RPMI7951 (cell line): ENCODE results near the gene CLEC17A. TPM values are rescaled to one million over a fixed set of nuclear protein-coding genes. Genes with fewer than 3 reads are reported as not detected.
"Not testable (repeated sequence)": the region's sequence is repeated elsewhere in the genome, so short reads cannot be mapped to it uniquely, and the experiment has no call there.

ENCODE experiments used
- DNase-seq: peaks from one replicate; pipeline ENCODE4 v3.0.0-alpha.2; 2012; ENCODE audit warnings: low read depth
- total RNA-seq: library from RNA; depleted of rRNA; stranded (reverse); fragments of >200 nt; shearing (Covaris generic); gene quantifications from 2 replicates; pipeline ENCODE4 v1.2.3, GENCODE V29; 2014; rRNA removed

Gene CLEC17A, protein sequence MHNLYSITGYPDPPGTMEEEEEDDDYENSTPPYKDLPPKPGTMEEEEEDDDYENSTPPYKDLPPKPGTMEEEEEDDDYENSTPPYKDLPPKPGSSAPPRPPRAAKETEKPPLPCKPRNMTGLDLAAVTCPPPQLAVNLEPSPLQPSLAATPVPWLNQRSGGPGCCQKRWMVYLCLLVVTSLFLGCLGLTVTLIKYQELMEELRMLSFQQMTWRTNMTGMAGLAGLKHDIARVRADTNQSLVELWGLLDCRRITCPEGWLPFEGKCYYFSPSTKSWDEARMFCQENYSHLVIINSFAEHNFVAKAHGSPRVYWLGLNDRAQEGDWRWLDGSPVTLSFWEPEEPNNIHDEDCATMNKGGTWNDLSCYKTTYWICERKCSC
- not detected in 2 replicates for total RNA-seq

DNA sequence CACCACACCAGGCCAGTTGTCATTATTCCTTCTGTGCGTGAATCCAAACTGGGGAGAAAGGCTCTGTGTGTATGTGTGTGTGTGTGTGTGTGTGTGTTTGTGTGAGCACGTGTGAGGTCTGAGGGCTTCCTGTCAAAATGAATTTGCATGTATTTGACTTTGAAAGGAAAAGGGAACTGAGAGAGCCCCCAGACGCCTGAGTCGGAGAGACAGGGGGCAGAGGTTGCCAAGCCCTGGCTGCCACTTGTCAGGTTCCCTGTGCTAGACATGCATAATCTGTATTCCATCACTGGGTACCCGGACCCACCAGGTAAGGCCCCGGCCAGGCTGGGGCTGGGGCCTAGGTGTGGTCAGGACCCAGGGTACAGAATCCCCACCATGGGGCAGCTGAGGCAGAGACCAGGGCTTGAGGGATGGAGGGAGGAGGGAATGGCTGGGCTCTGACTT, at the start of gene CLEC17A:
Gene CLEC17A, plus strand, starts transcription at position 191 of the 447 bp plus-strand sequence. Its CDS starts 77 bp downstream, at position 268.
- DNase-seq = no peak

DNA sequence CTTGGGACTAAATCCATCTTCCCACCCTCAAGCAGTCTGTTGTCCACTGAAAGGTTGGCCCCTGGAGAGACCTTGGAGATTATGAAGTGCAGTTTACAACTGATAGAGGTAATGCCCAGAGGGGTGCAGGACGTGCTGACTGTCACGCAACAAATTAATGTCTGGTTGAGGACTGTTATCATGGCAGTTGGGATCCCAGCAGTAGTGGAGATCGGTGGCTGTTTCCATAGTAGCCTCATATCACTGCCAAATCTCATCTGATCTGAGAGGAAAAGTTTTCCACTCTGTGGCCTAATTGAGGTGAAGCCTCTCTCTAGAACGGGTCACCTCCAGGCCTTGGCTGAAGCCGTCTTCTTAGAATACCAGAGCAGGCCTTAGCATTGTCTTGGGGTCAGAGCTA, 49.4 kb upstream of the CLEC17A start:
- DNase-seq = no peak

DNA sequence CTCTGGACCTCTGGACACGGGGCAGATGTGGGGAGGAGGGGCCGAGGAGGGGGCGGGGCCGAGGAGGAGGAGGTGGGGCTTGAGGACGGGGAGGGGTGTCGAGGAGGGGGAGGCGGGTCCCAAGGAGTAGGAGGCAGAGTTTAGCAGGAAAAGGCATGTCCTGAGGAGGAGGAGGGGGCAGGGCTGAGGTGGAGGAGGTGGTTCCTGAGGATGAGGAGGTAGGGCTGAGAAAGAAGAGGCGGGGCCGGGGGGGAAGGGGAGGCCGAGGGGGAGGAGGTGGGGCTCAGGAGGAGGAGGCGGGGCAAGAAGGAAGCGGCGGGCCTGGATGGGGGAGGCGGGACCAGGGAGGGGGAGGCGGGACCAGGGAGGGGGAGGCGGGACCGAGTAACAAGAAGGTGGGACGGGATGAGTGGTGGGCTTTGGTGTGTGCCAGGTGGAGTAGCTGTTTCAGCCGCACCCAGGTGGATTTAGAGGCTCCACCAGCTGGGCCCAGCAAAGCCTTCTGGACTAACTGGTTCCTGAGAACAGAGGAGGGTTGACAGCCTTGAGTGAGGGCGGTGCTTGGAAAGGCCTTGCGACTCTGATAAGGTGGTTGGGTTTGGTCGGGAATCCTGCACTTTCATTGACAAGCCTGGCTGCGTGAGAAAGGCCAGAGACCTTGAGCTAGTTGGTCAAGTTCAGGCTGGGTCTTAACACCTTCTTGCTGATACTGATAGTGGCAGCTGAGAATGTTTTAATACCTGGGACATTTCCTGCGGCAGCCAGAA, 45.8 kb upstream of the CLEC17A start:
- no peak for DNase-seq

DNA sequence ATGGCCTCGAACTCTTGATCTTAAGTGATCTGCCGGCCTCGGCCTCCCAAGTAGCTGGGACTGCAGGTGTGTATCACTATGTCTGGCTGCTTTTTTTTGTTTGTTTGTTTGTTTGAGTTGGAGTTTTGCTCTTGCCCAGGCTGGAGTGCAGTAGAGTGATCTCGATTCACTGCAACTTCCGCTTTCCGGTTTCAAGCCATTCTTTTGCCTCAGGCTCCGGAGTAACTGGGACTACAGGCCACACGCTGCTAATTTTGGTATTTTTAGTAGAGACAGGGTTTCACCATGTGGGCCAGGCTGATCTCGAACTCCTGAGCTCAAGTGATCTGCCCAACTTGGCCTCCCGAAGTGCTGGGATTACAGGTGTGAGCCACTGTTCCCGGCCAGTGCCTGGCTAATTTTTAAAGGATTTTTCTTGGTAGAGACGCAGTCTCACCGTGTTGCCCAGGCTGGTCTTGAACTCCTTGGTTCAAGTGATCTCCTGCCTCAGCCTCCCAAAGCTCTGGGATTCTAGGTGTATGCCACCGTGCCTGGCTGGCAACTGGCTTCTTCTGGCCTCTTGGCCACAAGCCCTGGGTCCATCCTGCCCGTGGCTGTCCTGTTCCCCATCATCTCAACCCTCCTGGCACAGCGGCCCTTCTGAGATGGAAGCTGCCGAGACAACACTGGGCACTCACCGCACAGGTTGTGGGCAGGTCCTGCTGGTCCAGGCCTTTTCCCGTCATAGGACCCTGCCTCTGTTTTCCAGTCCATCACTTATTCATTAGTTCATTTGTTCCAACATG, 42.0 kb upstream of the CLEC17A start:
- DNase-seq = no peak

DNA sequence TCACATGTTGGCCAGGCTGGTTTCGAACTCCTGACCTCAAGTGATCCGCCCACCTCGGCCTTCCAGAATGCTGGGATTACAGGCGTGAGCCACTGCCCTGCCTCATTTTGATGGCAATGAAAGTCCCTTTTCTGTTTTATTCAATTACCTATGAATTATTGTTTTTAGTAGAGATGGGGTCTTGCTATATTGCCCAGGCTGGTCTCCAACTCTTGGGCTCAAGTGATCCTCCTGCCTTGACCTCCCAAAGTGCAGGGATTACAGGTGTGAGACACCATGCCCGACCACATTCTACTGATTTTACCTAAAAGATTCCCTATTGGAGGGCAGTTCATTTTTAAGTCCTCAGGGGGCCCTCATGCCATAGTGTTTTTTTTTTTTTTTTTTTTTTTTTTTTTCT, 40.9 kb upstream of the CLEC17A start:
- DNase-seq = not testable (repeated sequence)

DNA sequence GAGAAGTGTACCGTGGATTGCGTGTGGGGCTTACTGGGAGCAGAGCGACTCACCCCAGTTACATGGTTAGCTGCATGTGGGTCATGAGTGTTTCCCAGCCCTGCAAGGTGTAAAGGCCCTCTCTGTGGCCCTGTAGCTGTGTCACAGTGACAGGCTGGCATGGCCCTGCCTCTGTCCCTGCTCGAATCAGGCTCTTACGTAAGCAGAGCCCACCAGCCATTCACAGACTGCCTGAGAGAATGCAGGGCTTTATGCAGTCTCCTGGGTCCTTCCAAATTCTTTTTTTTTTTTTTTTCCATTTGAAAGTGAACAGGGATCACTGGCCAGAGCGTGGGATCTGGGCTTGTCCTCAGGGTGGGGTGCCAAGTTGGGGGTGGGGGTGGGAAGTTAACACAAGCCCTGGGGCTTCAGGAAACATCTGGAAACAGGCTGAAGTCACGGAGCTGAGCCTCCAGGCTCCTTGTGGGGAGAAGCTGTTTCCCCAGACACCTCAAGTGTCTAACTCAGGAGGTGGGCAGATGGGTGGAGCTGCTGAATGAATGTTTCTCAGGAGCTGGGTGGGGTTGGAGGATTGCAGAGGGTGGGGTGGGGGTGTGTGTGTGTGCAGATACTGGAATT, 40.1 kb upstream of the CLEC17A start:
- peak; percentile 61 for DNase-seq

DNA sequence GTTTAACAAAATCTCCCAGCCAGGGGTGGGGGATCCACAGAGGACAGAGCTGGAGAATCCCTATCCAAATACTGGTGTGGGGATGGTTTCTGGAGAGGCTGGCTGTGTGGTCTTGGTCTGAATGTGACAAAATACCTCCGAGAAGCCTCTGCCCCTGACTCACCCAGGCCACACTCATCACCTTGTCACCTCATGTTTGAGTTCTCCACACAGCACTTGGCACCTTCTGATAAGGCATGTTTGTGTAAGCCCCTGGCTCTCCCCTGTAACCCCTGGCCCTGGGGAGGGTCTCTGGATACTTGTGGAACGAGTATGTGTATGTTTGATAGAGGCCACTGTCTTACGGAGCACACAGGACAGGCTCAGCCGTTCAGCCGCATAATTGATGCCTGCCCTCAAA, 38.8 kb upstream of the CLEC17A start:
- DNase-seq = no peak

DNA sequence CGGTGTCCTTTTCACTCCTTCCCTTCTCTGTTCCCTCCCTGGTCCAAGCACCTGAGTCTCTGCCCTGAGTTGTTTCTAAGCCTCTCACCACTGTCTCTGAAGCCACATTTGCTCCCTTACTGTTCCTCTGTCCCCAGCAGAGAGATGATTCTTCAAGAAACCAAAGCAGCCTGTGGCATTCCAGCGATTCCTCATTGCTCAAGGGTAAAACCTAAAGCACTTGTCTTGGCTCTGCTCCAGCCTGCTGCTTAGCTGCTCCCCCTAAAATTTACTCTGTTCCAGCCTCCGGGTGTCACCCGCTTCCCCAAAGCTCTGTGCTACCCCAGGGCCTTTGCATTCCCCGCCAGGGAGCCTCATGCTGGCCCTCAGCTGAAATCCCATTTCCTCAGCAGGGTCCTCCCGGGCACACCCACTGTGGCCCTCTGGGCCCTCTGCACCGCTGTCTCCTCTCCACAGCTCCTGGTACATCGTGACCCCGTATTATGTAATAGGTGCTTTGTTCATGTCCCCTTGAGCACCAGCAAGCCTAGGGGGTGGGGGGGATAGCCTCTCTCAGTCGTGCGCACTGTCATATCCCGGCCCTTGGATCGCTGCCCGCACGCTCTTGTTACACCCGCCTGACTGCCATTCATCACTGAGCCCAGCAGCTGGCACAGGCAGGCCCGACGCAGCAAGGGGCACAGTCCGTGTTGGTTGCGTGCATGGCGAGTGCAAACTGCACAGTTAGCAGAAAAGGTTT, 37.7 kb upstream of the CLEC17A start:
- DNase-seq = no peak

DNA sequence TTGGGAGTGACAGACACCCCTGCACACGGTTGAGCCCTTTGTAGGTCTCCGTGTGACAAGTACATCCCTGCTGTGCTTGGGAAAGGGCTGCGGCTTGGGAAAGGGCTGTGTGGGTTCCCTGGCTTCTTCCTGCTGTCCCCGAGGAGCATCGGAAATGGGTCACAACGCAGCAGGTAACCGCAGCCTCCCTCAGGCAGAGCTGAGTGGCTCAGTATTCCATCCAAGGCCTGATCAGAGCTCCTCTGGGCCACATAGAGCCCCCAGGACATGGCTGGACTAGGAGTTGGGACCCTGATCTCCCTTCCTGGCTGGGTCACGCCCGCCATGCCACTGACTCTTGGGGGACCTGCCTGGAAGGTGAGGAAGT, 37.2 kb upstream of the CLEC17A start:
- DNase-seq = no peak

DNA sequence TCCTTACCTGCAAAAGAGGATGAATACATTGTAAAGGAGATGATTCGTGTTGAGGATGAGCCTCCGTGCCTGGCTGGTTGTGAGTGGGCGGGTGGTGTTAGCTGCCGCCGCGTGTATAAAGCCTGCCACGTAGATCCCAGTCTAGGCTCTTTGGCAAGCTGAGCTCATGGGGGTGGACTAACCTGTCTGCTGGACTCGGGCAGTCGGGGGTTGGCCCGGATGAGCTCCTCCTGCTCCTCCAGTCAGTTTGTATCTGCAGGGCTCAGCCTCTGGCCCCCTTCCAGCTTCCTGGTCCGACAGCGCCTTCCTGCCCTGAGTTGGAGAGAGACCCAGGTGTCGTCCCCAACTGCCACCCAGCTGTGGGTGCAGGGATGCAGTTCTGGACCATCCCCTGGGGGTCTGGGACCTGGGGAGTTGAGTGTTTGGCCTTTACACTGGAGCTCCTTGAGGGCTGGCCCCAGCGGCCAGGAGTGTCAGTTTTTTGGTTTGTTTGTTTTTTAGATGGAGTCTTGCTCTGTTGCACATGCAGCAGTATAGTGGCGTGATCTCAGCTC, 32.6 kb upstream of the CLEC17A start:
- no peak for DNase-seq

DNA sequence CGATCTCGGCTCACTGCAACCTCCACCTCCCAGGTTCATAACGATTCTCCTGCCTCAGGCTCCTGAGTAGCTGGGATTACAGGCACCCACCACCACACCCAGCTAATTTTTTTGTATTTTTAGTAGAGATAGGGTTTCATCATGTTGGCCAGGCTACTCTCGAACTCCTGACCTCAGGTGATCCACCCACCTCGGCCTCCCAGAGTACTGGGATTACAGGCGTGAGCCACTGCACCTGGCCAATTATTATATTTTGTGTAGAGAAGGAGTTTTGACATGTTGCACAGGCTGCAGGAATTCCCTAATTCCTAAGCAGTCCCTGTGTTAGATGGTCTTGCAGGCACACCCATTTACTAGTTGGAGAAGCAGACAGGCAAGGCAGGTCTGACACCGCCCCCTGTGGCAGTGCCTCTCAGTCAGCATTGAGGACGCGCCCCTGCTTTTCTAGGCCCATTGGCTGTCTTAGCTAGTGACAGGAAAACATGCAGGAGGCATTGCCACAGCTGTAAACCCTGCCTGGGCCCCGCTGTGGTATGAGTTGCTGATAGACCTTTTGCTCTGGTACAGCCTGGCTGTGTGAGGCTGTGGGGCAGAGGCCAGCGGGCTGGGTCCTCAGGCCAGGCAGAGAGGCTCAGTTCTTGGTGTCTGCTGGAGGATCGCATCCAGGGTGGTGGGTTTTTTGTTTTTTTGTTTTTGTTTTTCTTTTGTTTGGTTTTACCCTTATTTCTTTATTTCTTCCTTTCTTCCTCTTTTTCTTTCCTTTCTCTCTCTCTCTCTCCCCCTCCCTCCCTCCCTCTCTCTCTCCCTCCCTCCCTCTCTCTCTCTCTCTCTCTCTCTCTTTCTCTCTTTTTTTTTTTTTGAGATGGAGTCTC, 31.5 kb upstream of the CLEC17A start:
- not testable (repeated sequence) for DNase-seq

DNA sequence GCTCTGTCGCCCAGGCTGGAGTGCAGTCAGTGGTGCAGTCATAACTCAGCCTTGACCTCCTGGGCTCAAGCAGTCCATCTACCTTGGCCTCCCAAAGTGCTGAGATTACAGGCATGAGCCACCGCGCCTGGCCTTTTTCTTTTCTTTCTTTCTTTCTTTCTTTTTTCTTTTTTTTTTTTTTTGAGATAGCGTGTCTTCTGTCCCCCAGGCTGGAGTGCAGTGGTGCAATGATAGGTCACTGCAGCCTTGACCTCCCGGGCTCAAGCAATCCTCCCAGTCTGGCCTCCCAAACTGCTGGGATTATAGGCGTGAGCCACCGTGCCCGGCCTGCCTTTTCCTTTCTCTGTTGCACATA, 30.9 kb upstream of the CLEC17A start:
- DNase-seq = not testable (repeated sequence)

DNA sequence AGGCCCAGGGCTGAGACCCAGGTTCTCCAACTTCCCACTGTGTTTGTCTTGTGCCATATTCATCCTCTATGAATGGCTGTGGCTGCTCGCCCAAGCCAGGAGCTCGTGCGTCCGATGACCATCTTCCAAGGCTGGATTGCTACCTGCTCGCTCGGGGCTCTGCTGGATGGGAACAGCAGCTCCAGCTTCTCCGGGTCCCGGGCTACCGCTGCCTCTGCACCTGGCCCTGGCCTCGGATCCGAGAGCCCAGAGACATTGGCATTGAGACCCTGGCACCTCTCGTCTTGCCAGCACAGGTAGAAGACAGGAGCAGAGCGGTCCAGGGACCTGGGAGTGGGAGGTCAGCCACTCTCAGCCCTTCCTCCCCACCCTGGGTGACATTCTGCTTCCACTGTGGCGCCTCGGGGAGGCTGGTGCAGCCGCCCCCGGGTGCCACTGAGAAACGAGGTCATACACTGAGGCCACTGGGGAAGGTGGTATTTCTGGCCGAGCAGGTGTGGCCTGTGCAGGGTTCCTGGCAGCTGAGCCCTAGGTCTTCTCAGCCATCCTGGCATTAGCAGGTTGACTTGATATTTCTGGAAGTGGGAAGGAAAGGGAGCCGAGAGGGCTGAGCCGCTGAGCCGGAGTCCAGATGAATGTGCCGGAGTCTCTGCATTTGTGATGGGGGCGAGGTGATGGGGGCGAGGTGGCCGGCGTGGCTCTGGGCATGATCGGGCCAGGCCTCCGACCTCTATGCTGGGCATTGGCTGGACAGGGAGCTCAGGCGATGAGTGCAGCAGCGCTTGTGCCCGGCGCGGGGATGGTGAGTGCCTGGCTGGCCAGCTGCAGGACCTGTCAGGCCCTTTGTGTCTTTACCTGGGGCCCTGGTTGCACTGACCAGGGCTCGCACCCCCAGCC, 29.6 kb upstream of the CLEC17A start:
- DNase-seq = no peak

DNA sequence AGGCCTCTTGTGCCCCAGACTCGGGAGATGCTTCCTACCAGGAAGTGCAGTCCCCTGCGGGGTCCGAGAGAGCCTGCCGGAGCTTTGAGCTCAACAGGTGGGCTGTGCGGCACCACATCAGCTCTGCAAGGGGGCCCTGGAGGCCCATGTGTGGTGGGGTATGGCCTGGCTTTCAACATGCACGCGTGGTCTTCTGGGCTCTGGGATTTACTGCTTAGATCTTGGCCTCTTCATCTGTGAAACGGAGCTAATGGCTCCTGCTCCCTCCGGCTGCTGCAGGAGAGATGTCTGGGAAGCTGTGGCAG, 29.0 kb upstream of the CLEC17A start:
- DNase-seq = no peak

DNA sequence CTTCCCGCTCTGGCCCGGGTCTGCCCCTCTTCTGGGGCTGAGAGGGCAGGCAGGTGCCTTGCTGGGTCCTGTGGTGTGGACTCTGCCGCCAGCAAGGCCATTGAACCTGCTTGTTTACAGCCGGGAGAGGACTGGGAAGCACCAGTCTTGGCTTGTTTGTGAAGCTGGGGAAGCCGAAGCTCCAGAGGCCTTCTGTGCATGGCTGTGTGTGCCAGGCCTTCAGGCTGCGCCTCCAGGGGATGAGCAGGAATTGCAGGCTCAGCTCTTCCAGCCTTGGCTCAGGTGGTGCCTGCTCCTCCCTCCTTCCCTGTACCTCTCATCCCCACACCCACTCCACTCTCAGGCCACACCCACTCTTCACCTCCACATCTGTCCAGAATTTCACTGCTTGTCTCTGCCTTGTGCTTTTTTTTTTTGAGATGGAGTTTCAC, 28.5 kb upstream of the CLEC17A start:
- no peak for DNase-seq

DNA sequence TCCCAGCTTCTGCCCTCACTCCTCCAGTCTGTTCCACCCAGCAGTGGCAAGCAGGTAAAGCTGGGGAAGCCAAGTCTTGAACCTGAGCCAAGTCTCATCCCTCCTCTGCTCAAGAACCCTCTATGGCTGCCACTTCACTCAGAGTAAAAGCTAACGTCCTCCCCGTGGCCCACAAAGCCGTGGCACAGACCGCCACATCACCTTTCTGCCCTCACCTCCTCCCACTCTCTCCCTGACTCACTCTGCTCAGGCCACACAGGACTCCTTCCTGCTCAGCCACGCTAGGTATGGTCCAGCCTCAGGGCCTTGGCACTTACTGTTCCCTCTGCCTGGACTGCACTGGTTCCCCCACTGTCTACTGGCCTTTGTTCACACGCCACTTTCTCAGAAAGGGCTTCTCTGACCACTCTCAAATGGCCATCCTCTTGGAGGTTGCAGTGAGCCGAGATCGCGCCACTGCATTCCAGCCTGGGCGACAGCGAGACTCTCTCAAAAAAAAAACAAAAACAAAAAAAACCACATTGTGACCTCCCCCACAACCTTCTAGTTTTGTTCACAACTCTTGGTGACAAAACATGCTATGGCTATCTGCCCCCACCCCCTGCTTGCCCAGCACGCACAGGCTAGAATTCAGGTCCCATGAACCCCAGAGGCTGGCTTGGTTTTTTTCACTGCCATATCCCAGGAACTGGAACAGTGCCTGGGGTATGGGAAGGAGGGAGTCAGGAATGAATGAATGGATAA, 26.8 kb upstream of the CLEC17A start:
- DNase-seq = peak; percentile 75

DNA sequence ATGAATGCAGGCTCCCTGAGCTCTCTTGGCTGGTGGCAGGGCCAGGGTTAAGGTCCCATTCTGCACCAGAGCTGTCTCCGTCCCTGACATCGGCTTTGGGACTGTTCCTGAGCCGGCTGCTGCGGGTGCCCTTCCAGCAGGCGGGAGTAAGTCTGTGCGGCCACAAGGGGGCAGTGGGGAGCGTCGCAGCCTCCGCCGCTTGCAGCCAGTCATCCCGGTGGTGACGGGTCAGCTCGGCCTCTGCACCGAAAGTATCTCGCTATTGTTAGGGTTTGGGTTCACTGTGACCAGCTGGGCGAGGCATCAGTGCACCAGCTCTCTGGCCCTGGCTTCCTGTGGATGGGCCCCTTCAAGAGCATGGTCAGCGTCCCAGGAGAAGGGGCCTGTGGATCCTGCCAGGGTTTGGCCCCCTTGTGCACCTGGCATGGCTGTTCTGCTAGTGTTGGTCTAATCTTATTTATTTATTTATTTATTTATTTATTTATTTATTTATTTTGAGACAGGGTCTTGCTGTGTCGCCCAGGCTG, 26.2 kb upstream of the CLEC17A start:
- peak; percentile 68 for DNase-seq
